ENCODE results near the gene FAM234B. TPM values are rescaled to one million over a fixed set of nuclear protein-coding genes. Genes with fewer than 3 reads are reported as not detected.

FAM234B gene
- total RNA-seq, 2 experiments from 2014 or later = 3.0 to 3.2 TPM

GRCh38 chr12:13026286-13026685 lies 17.9 kb upstream of the FAM234B start:
- ChIA-PET CTCF (no interaction called here), POLR2A (no interaction called here)
- no peaks in the 10 kb centered on the region for H3K4me1 Mint-ChIP-seq (ENCODE audit: low read depth)
- ATAC-seq (ENCODE audit: poor library complexity) = no peak
- Histone ChIP-seq H3K9me3 (ENCODE audit: control insufficient read depth in 1 of 2, insufficient read depth in 1 of 2, low read length in 2 of 2) (no peaks in the 10 kb centered on the region), H3K27ac (ENCODE audit: low read depth in 1 of 2, low read length in 2 of 2) (no peak overlapping the region), H3K4me1 (ENCODE audit: insufficient read depth, low read length) (no peaks in the 10 kb centered on the region), H3K27me3 (ENCODE audit: control insufficient read depth in 1 of 2, insufficient read depth in 2 of 2, low read length in 2 of 2) (peaks cover 3 to 9% of the 10 kb centered on the region in 2 experiments), H3K36me3 (ENCODE audit: insufficient read depth, low read length) (no peaks in the 10 kb centered on the region), H3K4me3 (ENCODE audit: low read length) (no peak overlapping the region)
- DNase-seq = no peak
- peaks cover 17% of the 10 kb centered on the region for H3K27me3 Mint-ChIP-seq
- no peak for TF ChIP-seq CTCF (IDR thresholded peaks at IDR 0.05)
- no peak overlapping the region for H3K4me3 Mint-ChIP-seq
- no peaks in the 10 kb centered on the region for H3K9me3 Mint-ChIP-seq
- H3K36me3 Mint-ChIP-seq (ENCODE audit: low read depth) = no peaks in the 10 kb centered on the region
- intact Hi-C loops (cut with DNase I, micrococcal nuclease) = no loop called here
- H3K27ac Mint-ChIP-seq = no peak overlapping the region

- Histone ChIP-seq H3K36me3 (ENCODE audit: insufficient read depth, low read length) (no peaks in the 10 kb centered on the region), H3K9me3 (ENCODE audit: control insufficient read depth in 1 of 2, insufficient read depth in 1 of 2, low read length in 2 of 2) (no peaks in the 10 kb centered on the region), H3K27me3 (ENCODE audit: control insufficient read depth in 1 of 2, insufficient read depth in 2 of 2, low read length in 2 of 2) (peaks cover 3 to 9% of the 10 kb centered on the region in 2 experiments), H3K4me3 (ENCODE audit: low read length) (no peak overlapping the region), H3K27ac (ENCODE audit: low read depth in 1 of 2, low read length in 2 of 2) (no peak overlapping the region), H3K4me1 (ENCODE audit: insufficient read depth, low read length) (no peaks in the 10 kb centered on the region)
- TF ChIP-seq CTCF (IDR thresholded peaks at IDR 0.05) = no peak
- Mint-ChIP-seq H3K4me3 (no peak overlapping the region), H3K4me1 (ENCODE audit: low read depth) (no peaks in the 10 kb centered on the region), H3K36me3 (ENCODE audit: low read depth) (no peaks in the 10 kb centered on the region), H3K27ac (no peak overlapping the region), H3K27me3 (peaks cover 14% of the 10 kb centered on the region), H3K9me3 (no peaks in the 10 kb centered on the region)
- intact Hi-C loops (cut with DNase I, micrococcal nuclease) = no loop called here
- CTCF ChIA-PET = no interaction called here
- POLR2A ChIA-PET = no interaction called here
- no peak for ATAC-seq (ENCODE audit: poor library complexity)
- DNase-seq = no peak
These were observed 17.1 kb upstream of the FAM234B start for GRCh38 chr12:13027032-13027431.

DNA sequence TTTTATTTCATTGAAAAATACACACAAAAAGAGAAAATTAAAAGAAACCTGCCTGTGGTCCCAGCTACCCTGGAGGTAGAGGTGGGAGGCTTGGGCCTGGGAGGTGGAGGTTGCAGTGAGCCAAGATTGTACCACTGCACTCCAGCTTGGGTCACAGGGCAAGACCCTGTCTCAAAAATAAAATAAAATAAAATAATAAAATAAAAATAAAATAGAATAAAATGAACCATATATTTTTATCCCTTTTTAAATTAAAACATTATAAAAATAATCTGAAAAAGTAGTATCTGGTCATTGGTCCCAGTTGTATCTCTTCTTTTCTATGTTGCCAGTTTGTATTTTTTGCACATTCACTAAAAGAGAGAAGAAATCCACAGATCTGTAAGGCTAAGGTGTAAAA lies 16.7 kb upstream of the FAM234B start:
- Histone ChIP-seq H3K36me3 (ENCODE audit: insufficient read depth, low read length) (no peaks in the 10 kb centered on the region), H3K27me3 (ENCODE audit: control insufficient read depth in 1 of 2, insufficient read depth in 2 of 2, low read length in 2 of 2) (peaks cover 3 to 9% of the 10 kb centered on the region in 2 experiments), H3K4me1 (ENCODE audit: insufficient read depth, low read length) (no peaks in the 10 kb centered on the region), H3K4me3 (ENCODE audit: low read length) (no peak overlapping the region), H3K9me3 (ENCODE audit: control insufficient read depth in 1 of 2, insufficient read depth in 1 of 2, low read length in 2 of 2) (no peaks in the 10 kb centered on the region), H3K27ac (ENCODE audit: low read depth in 1 of 2, low read length in 2 of 2) (no peak overlapping the region)
- Mint-ChIP-seq H3K27ac (no peak overlapping the region), H3K4me3 (no peak overlapping the region), H3K9me3 (no peaks in the 10 kb centered on the region), H3K27me3 (peaks cover 14% of the 10 kb centered on the region), H3K4me1 (ENCODE audit: low read depth) (no peaks in the 10 kb centered on the region), H3K36me3 (ENCODE audit: low read depth) (no peaks in the 10 kb centered on the region)
- POLR2A ChIA-PET = no interaction called here
- intact Hi-C loops (cut with DNase I, micrococcal nuclease) = no loop called here
- no peak for ATAC-seq (ENCODE audit: poor library complexity)
- DNase-seq = no peak
- CTCF ChIA-PET = no interaction called here
- TF ChIP-seq CTCF (IDR thresholded peaks at IDR 0.05) = no peak
